Measurements from ENCODE around the gene PARVB.

GRCh38 chr22:43998679-43999264 lies 25.3 kb upstream of the PARVB start:
- TF ChIP-seq ZNF592 (IDR thresholded peaks at IDR 0.05) (no peak), POLR2A (conservative IDR thresholded peaks at IDR 0.05) (no peak), ZFP30 (CRISPR knock-in tag; IDR thresholded peaks at IDR 0.05; ENCODE audit: borderline replicate concordance) (no peak), E2F3 (CRISPR knock-in tag; IDR thresholded peaks at IDR 0.05) (no peak), CTCF (IDR thresholded peaks at IDR 0.05 in 2 of 3, conservative IDR thresholded peaks at IDR 0.05 in 1 of 3; ENCODE audit: insufficient read depth in 2 of 3, low read depth in 1 of 3, low read length in 3 of 3) (no peak), CHD7 (IDR thresholded peaks at IDR 0.05; ENCODE audit: low read depth, low read length) (no peak), ZNF143 (CRISPR knock-in tag; IDR thresholded peaks at IDR 0.05) (no peak), RFX5 (IDR thresholded peaks at IDR 0.05; ENCODE audit: low read depth, low read length) (no peak), MAZ (CRISPR knock-in tag; conservative IDR thresholded peaks at IDR 0.05 in 1 of 2, IDR thresholded peaks at IDR 0.05 in 1 of 2) (no peak), ZNF384 (IDR thresholded peaks at IDR 0.05; ENCODE audit: low read depth, low read length) (no peak)
